Tongue (tissue), 2 donors: Measurements from ENCODE around the gene ASPHD1. TPM values are rescaled to one million over a fixed set of nuclear protein-coding genes. Genes with fewer than 3 reads are reported as not detected.

Source experiments
- DNase-seq: peaks from one replicate; pipeline ENCODE4 v3.0.0-alpha.2; 2015
- total RNA-seq: library from RNA; depleted of rRNA; stranded (reverse); fragments of >200 nt; gene quantifications from one replicate; pipeline ENCODE4 v1.2.3, GENCODE V29; 2014

The ASPHD1 gene
- total RNA-seq, 1 donor from 2014 or later, result 1.6 TPM

DNA sequence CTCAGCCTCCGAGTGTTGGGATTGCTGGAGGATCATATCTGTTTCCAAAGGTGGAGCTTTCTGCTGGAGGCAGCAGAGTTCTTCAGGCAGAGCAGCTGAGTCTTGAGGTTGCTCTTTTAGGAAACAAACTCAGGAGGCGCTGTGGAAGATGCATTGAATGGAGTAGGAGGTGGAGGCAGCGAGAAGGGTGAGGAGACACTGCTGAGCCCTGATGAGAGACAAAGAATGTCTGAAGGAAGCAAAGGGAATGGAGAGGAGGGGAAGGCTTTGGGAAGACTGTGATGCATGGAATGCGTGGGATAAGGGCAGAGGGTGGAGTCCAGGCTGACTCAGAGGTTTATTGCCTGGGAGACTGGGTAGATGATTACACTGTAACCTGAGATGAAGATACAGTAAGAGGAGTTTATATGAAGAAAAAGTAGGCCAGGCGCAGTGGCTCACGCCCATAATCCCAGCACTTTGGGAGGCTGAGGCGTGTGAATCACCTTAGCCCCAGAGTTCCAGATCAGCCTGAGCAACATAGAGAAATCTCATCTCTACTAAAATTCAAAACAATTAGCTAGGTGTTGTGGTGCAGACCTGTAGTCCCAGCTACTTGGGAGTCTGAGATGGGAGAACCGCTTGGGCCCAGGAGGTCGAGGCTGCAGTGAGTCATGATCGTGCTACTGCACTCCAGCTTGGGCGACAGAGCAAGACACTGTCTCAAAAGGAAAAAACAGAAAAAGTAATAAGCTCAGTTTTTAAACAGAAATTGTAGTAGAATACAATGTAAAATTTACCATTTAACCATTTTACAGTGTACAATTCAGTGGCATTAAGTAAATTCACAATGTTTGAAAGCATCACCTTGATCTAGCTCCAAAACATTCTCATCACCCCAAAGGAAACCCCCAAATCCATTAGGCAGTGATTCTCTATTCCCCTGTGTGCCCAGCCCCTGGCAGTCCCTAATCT lies 43.8 kb downstream of the ASPHD1 start:
- DNase-seq, result peak; percentile 70

DNA sequence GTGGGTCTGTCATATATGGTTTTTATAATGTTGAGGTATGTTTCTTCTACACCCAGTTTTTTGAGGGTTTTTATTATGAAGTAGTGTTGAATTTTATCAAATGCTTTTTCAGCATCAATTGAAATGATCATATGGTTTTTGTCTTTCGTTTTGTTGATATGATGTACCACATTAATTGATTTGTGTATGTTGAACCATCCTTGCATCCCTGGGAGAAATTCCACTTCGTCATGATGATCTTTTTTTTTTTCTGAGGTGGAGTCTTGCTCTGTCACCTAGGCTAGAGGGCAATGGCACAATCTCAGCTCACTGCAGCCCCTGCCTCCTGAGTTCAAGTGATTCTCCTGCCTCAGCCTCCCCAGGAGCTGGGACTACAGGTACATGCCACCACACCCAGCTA lies 47.6 kb downstream of the ASPHD1 start:
- DNase-seq, result no peak

DNA sequence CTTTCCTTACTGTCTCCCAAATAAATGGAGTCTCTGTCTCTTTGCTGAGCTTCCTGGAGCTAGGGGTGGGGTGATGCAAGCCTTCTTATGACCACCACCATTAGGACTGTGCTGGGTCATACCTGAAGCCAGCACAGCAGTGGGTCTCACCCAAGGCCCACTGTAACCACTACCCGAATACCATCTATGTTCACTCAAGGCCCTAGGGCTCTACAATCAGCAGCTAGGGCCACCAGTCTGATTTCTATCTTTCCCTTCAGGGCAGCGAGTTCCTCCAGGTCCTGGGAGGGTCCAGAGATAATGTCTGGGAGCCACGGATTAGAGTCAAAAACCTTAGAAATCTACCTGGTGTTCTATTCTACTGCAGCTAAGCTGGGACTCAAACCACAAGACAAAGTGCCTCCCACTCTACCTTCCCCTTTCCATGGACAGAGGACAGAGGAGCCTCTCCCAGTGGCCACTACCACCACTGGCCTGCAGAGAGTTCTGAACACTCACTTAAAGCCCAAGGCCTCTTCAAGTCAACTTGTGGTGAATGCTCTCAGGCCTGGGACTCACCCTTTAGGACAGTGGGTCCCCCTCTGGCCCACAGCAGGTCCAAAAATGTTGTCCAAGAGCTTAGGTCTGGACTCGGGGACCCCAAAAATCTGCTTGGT lies 50.6 kb downstream of the ASPHD1 start:
- no peak for DNase-seq

- DNase-seq, result no peak
Measured at GRCh38 chr16:29951625-29952365, 51.5 kb downstream of the ASPHD1 start.

Other genes with a start within 250 kb of the ASPHD1 start
- 0.62 TPM for gene SPN, start 237.2 kb upstream of the ASPHD1 start, total RNA-seq
- gene QPRT, start 221.3 kb upstream of the ASPHD1 start, total RNA-seq, result 24.9 TPM
- gene C16orf54, start 154.5 kb upstream of the ASPHD1 start, total RNA-seq, result 0.72 TPM
- not detected for gene ZG16, start 122.2 kb upstream of the ASPHD1 start, total RNA-seq
- 43.0 TPM for gene KIF22, start 109.7 kb upstream of the ASPHD1 start, total RNA-seq
- 109 TPM for gene MAZ, start 94.0 kb upstream of the ASPHD1 start, total RNA-seq
- 3.0 TPM for gene PRRT2, start 88.3 kb upstream of the ASPHD1 start, total RNA-seq
- 25.5 TPM for gene PAGR1, start 84.3 kb upstream of the ASPHD1 start, total RNA-seq
- 54.0 TPM for gene MVP, start 80.0 kb upstream of the ASPHD1 start, total RNA-seq
- 47.5 TPM for gene CDIPT, start 37.3 kb upstream of the ASPHD1 start, total RNA-seq
- gene SEZ6L2, start 938 bp upstream of the ASPHD1 start, total RNA-seq, result 4.7 TPM
- 8.7 TPM for gene KCTD13, start 25.7 kb downstream of the ASPHD1 start, total RNA-seq
- 28.2 TPM for gene TMEM219, start 61.6 kb downstream of the ASPHD1 start, total RNA-seq
- gene TAOK2, start 73.4 kb downstream of the ASPHD1 start, total RNA-seq, result 37.7 TPM
- 13.1 TPM for gene HIRIP3, start 95.1 kb downstream of the ASPHD1 start, total RNA-seq
- gene INO80E, start 95.8 kb downstream of the ASPHD1 start, total RNA-seq, result 38.1 TPM
- gene DOC2A, start 110.5 kb downstream of the ASPHD1 start, total RNA-seq, result 1.0 TPM
- gene C16orf92, start 122.7 kb downstream of the ASPHD1 start, total RNA-seq, result not detected
- gene TLCD3B, start 130.8 kb downstream of the ASPHD1 start, total RNA-seq, result 0.82 TPM
- gene ALDOA, start 165.3 kb downstream of the ASPHD1 start, total RNA-seq, result 1,849 TPM
- gene PPP4C, start 175.5 kb downstream of the ASPHD1 start, total RNA-seq, result 72.4 TPM
- 1.4 TPM for gene TBX6, start 191.4 kb downstream of the ASPHD1 start, total RNA-seq
- 10.4 TPM for gene YPEL3, start 195.7 kb downstream of the ASPHD1 start, total RNA-seq
- gene GDPD3, start 213.0 kb downstream of the ASPHD1 start, total RNA-seq, result 3.3 TPM
- 18.0 TPM for gene MAPK3, start 222.7 kb downstream of the ASPHD1 start, total RNA-seq